Hepatocyte (in vitro differentiated cells): ENCODE measurements around the gene PLD2. TPM values are rescaled to one million over a fixed set of nuclear protein-coding genes. Genes with fewer than 3 reads are reported as not detected.

ENCODE experiments used
- DNase-seq: peaks from one replicate; pipeline ENCODE4 v3.0.0-alpha.2; 2016; ENCODE audit warnings: low spot score
- H2AFZ ChIP-seq: fragments of 200-600 bp; sonication (generic); 2 replicates; pipeline ENCODE4 v1.6.0; 2016; ENCODE audit warnings: antibody characterized with exemption, mild to moderate bottlenecking
- H3K27ac ChIP-seq: fragments of 200-600 bp; sonication (generic); 2 replicates; pipeline ENCODE4 v1.5.1; 2016; ENCODE audit warnings: mild to moderate bottlenecking
- H3K27me3 ChIP-seq: fragments of 200-600 bp; sonication (generic); 2 replicates; pipeline ENCODE4 v1.6.1; 2016
- H3K36me3 ChIP-seq: fragments of 200-600 bp; sonication (generic); replicated peaks from 2 replicates; pipeline ENCODE4 v1.5.1; 2016; ENCODE audit warnings: low read depth; ENCODE audit not compliant: insufficient read depth
- H3K4me1 ChIP-seq: fragments of 200-600 bp; sonication (generic); 2 replicates; pipeline ENCODE4 v1.5.1; 2016; ENCODE audit warnings: mild to moderate bottlenecking, moderate library complexity; ENCODE audit not compliant: insufficient read depth
- H3K4me2 ChIP-seq: fragments of 200-600 bp; sonication (generic); 2 replicates; pipeline ENCODE4 v1.6.0; 2016
- H3K4me3 ChIP-seq: fragments of 200-600 bp; sonication (generic); 2 replicates; pipeline ENCODE4 v1.5.1; 2016; ENCODE audit warnings: mild to moderate bottlenecking
- H3K79me2 ChIP-seq: fragments of 200-600 bp; sonication (generic); 2 replicates; pipeline ENCODE4 v1.6.0; 2017; ENCODE audit warnings: mild to moderate bottlenecking
- H3K9me2 ChIP-seq: fragments of 200-600 bp; sonication (generic); replicated peaks from 2 replicates; pipeline ENCODE4 v1.6.0; 2017; ENCODE audit warnings: mild to moderate bottlenecking; ENCODE audit not compliant: insufficient read depth
- H3K9me3 ChIP-seq: fragments of 200-600 bp; sonication (generic); 2 replicates; pipeline ENCODE4 v1.5.1; 2016; ENCODE audit warnings: low read depth, mild to moderate bottlenecking
- H4K20me1 ChIP-seq: fragments of 200-600 bp; sonication (generic); 2 replicates; pipeline ENCODE4 v1.6.0; 2016; ENCODE audit warnings: mild to moderate bottlenecking; ENCODE audit not compliant: insufficient read depth, poor library complexity, severe bottlenecking
- EZH2 ChIP-seq: fragments of 200-600 bp; sonication (generic); IDR thresholded peaks from 2 replicates; pipeline ENCODE4 v1.6.1; 2016; ENCODE audit warnings: antibody characterized with exemption, mild to moderate bottlenecking, borderline replicate concordance
- EZH2phosphoT487 ChIP-seq: fragments of 200-600 bp; sonication (generic); IDR thresholded peaks from one replicate; pipeline ENCODE4 v1.6.1; 2018; ENCODE audit warnings: antibody characterized with exemption, mild to moderate bottlenecking, low read depth, moderate library complexity; ENCODE audit not compliant: unreplicated experiment, severe bottlenecking
- WGBS: methylation state at CpG from one replicate; pipeline ENCODE4 v1.1.6; 2016; ENCODE audit warnings: low lambda C conversion rate; ENCODE audit errors: missing lambda C conversion rate; 5-methylcytosine and 5-hydroxymethylcytosine counted together
- polyA plus RNA-seq: library from polyadenylated mRNA; unstranded; fragments of >200 nt; fragmentation: Nextera tagmentation; extraction: Ambion mirVana; gene quantifications from 2 replicates; pipeline ENCODE4 v1.2.1, GENCODE V29; 2016
- total RNA-seq: library from RNA; depleted of rRNA; stranded (reverse); fragments of >200 nt; gene quantifications from 2 replicates; pipeline ENCODE4 v1.2.3, GENCODE V29; 2014
- TF ChIP-seq, protein P1 (sequence below): fragments of 200-600 bp; sonication (generic); IDR thresholded peaks from 2 replicates; pipeline ENCODE4 v1.5.1; 2016; ENCODE audit warnings: antibody characterized with exemption, mild to moderate bottlenecking; ENCODE audit not compliant: poor library complexity

The PLD2 gene
- total and polyA plus RNA-seq, 2 experiments from 2014 or later, result 21.8 to 25.2 TPM

DNA sequence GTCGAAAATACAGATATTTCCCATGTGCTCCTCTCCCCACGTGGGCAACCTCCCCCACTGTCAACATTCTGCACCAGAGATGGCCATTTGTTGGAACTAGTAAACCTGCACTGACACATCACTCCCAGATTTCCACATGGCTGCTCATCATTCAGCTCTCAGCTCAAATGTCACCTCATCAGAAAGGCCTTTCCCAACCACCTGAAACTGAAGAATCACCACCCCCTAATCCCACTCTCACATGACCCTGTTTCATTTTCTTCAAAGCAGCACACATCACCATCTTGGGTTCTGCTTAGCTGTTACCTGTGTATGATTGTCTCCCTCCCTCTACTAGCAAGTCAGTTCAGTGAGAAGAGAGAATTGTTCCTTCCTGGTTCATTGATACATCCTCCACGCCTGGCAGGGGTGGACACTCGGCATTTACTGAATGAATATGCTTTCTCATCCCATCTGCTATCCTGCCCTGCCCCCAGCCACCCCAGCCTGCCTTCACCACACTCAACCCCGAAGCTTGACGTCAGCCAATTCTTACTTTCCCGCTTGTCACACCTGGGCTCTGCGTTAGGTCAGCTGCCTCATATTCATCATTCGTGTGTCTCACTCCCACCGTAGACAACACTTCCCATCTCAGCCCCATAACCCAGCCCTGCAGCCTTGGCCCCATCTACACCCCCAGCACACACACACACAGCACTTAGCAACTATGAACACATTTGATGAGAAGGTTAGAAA is 6.3 kb upstream of the PLD2 start:
- TF ChIP-seq EZH2phosphoT487, result no peak
- Histone ChIP-seq H4K20me1 (no peaks in the 10 kb centered on the region), H3K4me1 (peaks cover 4% of the 10 kb centered on the region), H3K4me3 (no peak overlapping the region), H3K9me2 (no peaks in the 10 kb centered on the region), H2AFZ (no peak overlapping the region), H3K27me3 (no peaks in the 10 kb centered on the region), H3K9me3 (no peaks in the 10 kb centered on the region), H3K79me2 (peaks cover 16% of the 10 kb centered on the region), H3K27ac (no peak overlapping the region), H3K4me2 (no peak overlapping the region), H3K36me3 (no peaks in the 10 kb centered on the region)
- DNase-seq, result no peak
- WGBS, result 76% methylated on average over 10 of the region's 10 CpGs

DNA sequence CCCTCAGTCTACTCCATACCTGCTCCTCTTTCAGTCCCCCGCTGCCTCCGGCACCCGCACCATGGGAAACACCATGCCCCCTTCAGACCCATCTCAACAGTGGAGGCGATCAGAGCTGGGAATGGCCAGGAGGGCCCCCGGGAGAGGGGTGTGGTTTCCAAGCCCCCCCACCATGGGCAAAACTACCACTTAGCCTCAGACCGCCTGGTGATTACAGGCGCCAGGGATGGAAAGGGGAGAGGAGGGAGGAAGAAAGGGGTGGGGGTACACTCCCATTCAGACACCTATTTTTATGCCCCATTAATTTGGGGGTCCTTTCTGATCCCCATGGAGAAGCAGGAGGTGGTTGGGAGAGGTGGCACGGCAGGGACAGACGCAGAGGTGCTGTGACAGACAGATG is 4.7 kb upstream of the PLD2 start, which contains the start of gene C17orf114:
Gene C17orf114 (minus strand): TSS at position 101 of the 400 bp plus-strand sequence.
- Histone ChIP-seq H3K27me3 (no peaks in the 10 kb centered on the region), H3K36me3 (no peaks in the 10 kb centered on the region), H3K4me3 (no peak within 1 kb of the TSS), H2AFZ (no peak within 1 kb of the TSS), H4K20me1 (no peaks in the 10 kb centered on the region), H3K9me2 (no peaks in the 10 kb centered on the region), H3K9me3 (no peaks in the 10 kb centered on the region), H3K4me1 (no peaks in the 10 kb centered on the region), H3K4me2 (no peak within 1 kb of the TSS), H3K79me2 (peaks cover 6% of the 10 kb centered on the region), H3K27ac (no peak within 1 kb of the TSS)
- TF ChIP-seq, protein P1, sequence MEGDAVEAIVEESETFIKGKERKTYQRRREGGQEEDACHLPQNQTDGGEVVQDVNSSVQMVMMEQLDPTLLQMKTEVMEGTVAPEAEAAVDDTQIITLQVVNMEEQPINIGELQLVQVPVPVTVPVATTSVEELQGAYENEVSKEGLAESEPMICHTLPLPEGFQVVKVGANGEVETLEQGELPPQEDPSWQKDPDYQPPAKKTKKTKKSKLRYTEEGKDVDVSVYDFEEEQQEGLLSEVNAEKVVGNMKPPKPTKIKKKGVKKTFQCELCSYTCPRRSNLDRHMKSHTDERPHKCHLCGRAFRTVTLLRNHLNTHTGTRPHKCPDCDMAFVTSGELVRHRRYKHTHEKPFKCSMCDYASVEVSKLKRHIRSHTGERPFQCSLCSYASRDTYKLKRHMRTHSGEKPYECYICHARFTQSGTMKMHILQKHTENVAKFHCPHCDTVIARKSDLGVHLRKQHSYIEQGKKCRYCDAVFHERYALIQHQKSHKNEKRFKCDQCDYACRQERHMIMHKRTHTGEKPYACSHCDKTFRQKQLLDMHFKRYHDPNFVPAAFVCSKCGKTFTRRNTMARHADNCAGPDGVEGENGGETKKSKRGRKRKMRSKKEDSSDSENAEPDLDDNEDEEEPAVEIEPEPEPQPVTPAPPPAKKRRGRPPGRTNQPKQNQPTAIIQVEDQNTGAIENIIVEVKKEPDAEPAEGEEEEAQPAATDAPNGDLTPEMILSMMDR, result no peak
- TF ChIP-seq EZH2phosphoT487 (no peak), EZH2 (no peak)
- DNase-seq, result no peak
- 92% methylated on average over 9 of the region's 9 CpGs for WGBS

DNA sequence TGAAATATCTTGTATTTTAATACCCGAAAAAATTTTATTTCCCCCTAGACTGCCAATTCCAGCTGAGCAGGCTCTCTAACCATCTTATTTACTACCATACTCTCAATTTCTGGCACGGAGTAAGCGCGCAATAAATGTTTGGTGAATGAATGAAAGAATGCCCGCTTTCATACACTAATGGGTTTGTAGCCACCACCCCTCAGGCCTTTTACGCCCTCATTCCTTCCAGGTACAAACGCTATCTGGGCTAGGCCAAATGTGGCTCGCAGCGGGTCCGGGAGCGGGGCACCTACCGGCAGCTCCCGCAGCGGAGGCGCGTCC is 536 bp upstream of the PLD2 start:
- TF ChIP-seq EZH2 (no peak), EZH2phosphoT487 (no peak)
- TF ChIP-seq, protein P1, result no peak
- WGBS, result 4% methylated on average over 16 of the region's 16 CpGs
- Histone ChIP-seq H3K79me2 (peaks cover 10% of the 10 kb centered on the region), H3K4me1 (no peaks in the 10 kb centered on the region), H3K9me2 (no peaks in the 10 kb centered on the region), H3K4me2 (peak overlapping the region; percentile 82), H3K4me3 (peak overlapping the region; percentile 98), H3K36me3 (no peaks in the 10 kb centered on the region), H4K20me1 (no peaks in the 10 kb centered on the region), H3K27ac (peak overlapping the region; percentile 27), H2AFZ (peak overlapping the region; percentile 55), H3K9me3 (no peaks in the 10 kb centered on the region), H3K27me3 (no peaks in the 10 kb centered on the region)
- no peak for DNase-seq

DNA sequence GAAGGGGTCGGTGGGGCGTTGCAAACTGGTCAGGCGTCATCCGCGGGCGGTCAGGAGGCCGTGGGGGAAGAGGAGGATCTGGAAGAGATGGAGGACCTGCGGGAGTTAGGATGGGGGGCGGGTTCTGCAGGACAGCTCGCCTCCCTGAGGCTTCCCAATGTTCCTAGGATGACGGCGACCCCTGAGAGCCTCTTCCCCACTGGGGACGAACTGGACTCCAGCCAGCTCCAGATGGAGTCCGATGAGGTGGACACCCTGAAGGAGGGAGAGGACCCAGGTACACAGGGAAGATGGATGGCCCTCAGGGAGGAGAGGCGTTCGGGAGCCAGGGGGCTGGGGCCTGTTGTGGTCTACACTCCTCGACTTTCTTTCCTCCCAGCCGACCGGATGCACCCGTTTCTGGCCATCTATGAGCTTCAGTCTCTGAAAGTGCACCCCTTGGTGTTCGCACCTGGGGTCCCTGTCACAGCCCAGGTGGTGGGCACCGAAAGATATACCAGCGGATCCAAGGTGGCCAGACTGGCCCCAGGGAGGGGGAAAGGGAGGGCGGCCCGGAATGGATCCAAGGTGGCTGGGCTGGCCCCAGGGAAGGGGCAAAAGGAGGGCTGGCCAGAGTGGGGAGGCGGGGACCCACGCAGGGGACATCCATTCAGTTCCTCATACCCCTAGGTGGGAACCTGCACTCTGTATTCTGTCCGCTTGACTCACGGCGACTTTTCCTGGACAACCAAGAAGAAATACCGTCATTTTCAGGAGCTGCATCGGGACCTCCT is 839 bp downstream of the PLD2 start:
- Histone ChIP-seq H2AFZ (peak overlapping the region; percentile 82), H3K4me1 (no peaks in the 10 kb centered on the region), H3K27ac (no peak overlapping the region), H4K20me1 (no peaks in the 10 kb centered on the region), H3K9me2 (no peaks in the 10 kb centered on the region), H3K36me3 (no peaks in the 10 kb centered on the region), H3K4me3 (peak overlapping the region; percentile 98), H3K27me3 (no peaks in the 10 kb centered on the region), H3K9me3 (no peaks in the 10 kb centered on the region), H3K79me2 (peaks cover 10% of the 10 kb centered on the region), H3K4me2 (peak overlapping the region; percentile 82)
- TF ChIP-seq, protein P1, result no peak
- no peak for TF ChIP-seq EZH2
- no peak for TF ChIP-seq EZH2phosphoT487
- WGBS, result 67% methylated on average over 19 of the region's 32 CpGs
- peak; percentile 38 for DNase-seq
